SW480 (cell line): ENCODE results near the gene WDR43.

Experiments
- DNase-seq: peaks from one replicate; pipeline ENCODE4 v3.0.0-alpha.2; 2016; ENCODE audit warnings: low spot score

WDR43 gene

GRCh38 chr2:28994074-28994473 is 99.6 kb downstream of the WDR43 start:
- DNase-seq, result no peak

GRCh38 chr2:28994679-28995078 is 100.2 kb downstream of the WDR43 start:
- DNase-seq, result no peak

- no peak for DNase-seq
These were observed 101.6 kb downstream of the WDR43 start for GRCh38 chr2:28995765-28996750.

GRCh38 chr2:28997237-28997846 is 102.9 kb downstream of the WDR43 start:
- no peak for DNase-seq
